Stimulated activated naive CD4-positive, alpha-beta T cell (primary cell): ENCODE results near the gene ZNF708.
"Not testable (repeated sequence)": the region's sequence is repeated elsewhere in the genome, so short reads cannot be mapped to it uniquely, and the experiment has no call there.

Experiments
- DNase-seq, 6 experiments: peaks; one replicate each; lab custom pipeline; 2025; lab: John Stamatoyannopoulos, UW

ZNF708 gene

DNA sequence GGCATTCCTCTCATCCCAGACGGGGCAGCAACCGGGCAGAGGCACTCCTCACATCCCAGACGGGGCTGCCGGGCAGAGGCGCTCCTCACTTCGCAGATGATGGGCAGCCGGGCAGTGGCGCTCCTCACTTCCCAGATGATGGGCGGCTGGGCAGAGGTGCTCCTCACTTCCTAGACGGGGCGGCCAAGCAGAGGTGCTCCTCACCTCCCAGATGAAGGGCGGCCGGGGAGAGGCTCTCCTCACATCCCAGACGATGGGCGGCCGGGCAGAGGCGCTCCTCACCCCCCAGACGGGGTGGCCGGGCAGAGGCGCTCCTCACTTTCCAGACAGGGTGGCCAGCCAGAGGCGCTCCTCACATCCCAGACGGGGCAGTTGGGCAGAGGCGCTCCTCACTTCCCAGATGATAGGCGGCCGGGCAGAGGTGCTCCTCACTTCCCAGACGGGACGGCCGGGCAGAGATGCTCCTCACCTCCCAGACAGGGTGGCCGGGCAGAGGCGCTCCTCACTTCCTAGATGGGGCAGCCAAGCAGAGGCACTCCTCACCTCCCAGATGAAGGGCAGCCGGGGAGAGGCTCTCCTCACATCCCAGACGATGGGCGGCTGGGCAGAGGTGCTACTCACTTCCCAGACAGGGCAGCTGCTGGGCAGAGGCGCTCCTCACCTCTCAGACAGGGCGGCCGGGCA, 68.9 kb downstream of the ZNF708 start:
- no peak for DNase-seq

DNA sequence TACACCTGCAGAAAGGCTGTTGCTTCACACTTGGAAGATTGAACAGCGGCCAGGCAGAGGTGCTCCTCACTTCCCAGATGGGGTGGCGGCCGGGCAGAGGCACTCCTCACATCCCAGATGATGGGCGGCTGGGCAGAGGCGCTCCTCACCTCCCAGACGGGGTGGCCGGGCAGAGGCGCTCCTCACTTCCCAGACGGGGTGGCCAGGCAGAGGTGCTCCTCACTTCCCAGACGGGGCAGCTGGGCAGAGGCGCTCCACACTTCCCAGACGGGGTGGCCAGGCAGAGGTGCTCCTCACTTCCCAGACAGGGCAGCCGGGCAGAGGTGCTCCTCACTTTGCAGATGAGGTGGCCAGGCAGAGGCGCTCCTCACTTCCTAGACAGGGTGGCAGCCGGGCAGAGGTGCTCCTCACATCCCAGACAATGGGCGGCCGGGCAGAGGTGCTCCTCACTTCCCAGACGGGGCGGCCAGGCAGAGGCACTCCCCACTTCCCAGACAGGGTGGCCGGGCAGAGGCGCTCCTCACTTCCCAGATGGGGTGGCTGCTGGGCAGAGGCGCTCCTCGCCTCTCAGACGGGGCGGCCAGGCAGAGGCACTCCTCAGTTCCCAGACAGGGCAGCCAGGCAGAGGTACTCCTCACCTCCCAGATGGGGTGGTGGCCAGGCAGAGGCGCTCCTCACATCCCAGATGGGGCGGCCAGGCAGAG, 69.6 kb downstream of the ZNF708 start:
- not testable (repeated sequence) for DNase-seq

DNA sequence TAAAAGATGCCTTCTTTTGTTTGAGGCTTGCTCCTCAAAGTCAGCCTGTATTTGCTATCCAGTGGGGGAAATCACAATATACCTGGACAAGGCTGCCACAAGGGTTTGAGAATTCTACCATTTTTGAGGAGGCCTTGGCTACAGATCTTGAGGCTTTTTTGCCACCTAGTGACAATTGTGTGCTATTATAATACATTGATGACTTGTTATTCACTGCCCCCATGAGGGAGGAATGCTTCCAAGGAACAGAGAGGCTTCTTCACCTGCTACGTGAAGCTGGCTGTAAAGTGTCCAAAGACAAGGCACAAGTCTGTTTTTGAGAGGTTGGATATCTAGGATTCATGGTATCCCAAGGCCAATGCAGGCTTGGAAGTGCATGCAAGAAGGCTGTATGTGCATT, 72.5 kb downstream of the ZNF708 start:
- no peak for DNase-seq
